ENCODE data around the gene TWF2. TPM values are rescaled to one million over a fixed set of nuclear protein-coding genes. Genes with fewer than 3 reads are reported as not detected.

Gene TWF2
- total and polyA plus RNA-seq, 2 of the 13 experiments (the other 11 are each of a cell fraction or from before 2014, with no cell fraction given) = 45.5 to 108 TPM

- TF ChIP-seq SP5 (CRISPR knock-in tag; IDR thresholded peaks at IDR 0.05; ENCODE audit: borderline replicate concordance, low read depth) (peak; percentile 53; the same call in 1 of the 2 replicates), RXRB (CRISPR knock-in tag; IDR thresholded peaks at IDR 0.05; ENCODE audit: borderline replicate concordance) (no peak), RFXANK (CRISPR knock-in tag; IDR thresholded peaks at IDR 0.05) (no peak), KMT2B (CRISPR knock-in tag; IDR thresholded peaks at IDR 0.05) (no peak), ZNF407 (CRISPR knock-in tag; IDR thresholded peaks at IDR 0.05; ENCODE audit: not compliant biosample characterization) (no peak), NFAT5 (CRISPR knock-in tag; IDR thresholded peaks at IDR 0.05) (no peak), EHMT2 (IDR thresholded peaks at IDR 0.05; ENCODE audit: borderline replicate concordance, low read depth, low read length) (no peak), SETDB1 (CRISPR knock-in tag; IDR thresholded peaks at IDR 0.05; ENCODE audit: borderline replicate concordance) (no peak), POGK (CRISPR knock-in tag; conservative IDR thresholded peaks at IDR 0.05) (no peak), RBFOX2 (IDR thresholded peaks at IDR 0.05; ENCODE audit: low read depth, low read length) (peak; percentile 64; the same call in 1 of the 2 replicates), SAFB2 (CRISPR knock-in tag; IDR thresholded peaks at IDR 0.05; ENCODE audit: borderline replicate concordance, low read depth) (no peak), EZH2 (conservative IDR thresholded peaks at IDR 0.05; ENCODE audit: low read depth, low read length) (no peak), ZNF432 (CRISPR knock-in tag; IDR thresholded peaks at IDR 0.05; ENCODE audit: borderline replicate concordance) (no peak)
Observed at GRCh38 chr3:52277071-52277964, 38.4 kb upstream of the TWF2 start (continued).
